Measurements from ENCODE around the gene SMTN.

SMTN gene

GRCh38 chr22:31151872-31152271 lies 70.8 kb downstream of the SMTN start:
- Histone ChIP-seq H3K27ac (no peak overlapping the region), H3K36me3 (replicated peaks) (no peaks in the 10 kb centered on the region), H3K27me3 (replicated peaks) (no peaks in the 10 kb centered on the region), H3K4me3 (ENCODE audit: low read depth, low read length) (no peak overlapping the region)
- TF ChIP-seq CTCF (IDR thresholded peaks at IDR 0.05; ENCODE audit: low read depth, low read length, missing control alignments), result no peak
- DNase-seq, result no peak
- in situ Hi-C loops (cut with HindIII; ENCODE audit: low pct_ligation_motif_present, low sequenced_read_pairs), result no loop called here

GRCh38 chr22:31153357-31153756 lies 72.2 kb downstream of the SMTN start:
- no peak overlapping the region for H3K27ac ChIP-seq
- in situ Hi-C loops (cut with HindIII; ENCODE audit: low pct_ligation_motif_present, low sequenced_read_pairs), result no loop called here
- no peak overlapping the region for H3K4me3 ChIP-seq (ENCODE audit: low read depth, low read length)
- TF ChIP-seq CTCF (IDR thresholded peaks at IDR 0.05; ENCODE audit: low read depth, low read length, missing control alignments), result no peak
- DNase-seq, result no peak
- no peaks in the 10 kb centered on the region for H3K36me3 ChIP-seq (replicated peaks)
- no peaks in the 10 kb centered on the region for H3K27me3 ChIP-seq (replicated peaks)

Measured in brain microvascular endothelial cell (primary cell).